K562 (cell line): Measurements from ENCODE around the gene TECPR2.

Experiments
- CHAMP1 ChIP-seq: fragments of 450-650 bp; IDR thresholded peaks from 2 replicates; pipeline ENCODE4 v1.6.1; 2016; ENCODE audit warnings: mild to moderate bottlenecking
- NR3C1 ChIP-seq: sonication (generic); formaldehyde crosslinking; IDR thresholded peaks from 2 replicates; pipeline ENCODE4 v1.8.1; 2022; ENCODE audit warnings: missing genetic modification reagents
- ZNF280B ChIP-seq: fragments of 250-450 bp; sonication (Bioruptor Pico); IDR thresholded peaks from 2 replicates; pipeline ENCODE4 v1.5.1; 2021; ENCODE audit warnings: mild to moderate bottlenecking
- TF ChIP-seq, protein P1 (sequence below), 2 experiments: fragments of 450-650 bp; IDR thresholded peaks; 2 replicates each; pipeline ENCODE4 v1.6.1; 2018; ENCODE audit warnings: mild to moderate bottlenecking in 2 of 2, low read depth in 1 of 2; ENCODE audit not compliant: partially characterized antibody in 2 of 2

GRCh38 chr14:102362545-102363181 lies at the start of gene TECPR2, which contains the start of gene CINP:
- TF ChIP-seq NR3C1 (CRISPR knock-in tag) (no peak), CHAMP1 (no peak), ZNF280B (CRISPR knock-in tag) (no peak)
- TF ChIP-seq, protein P1, sequence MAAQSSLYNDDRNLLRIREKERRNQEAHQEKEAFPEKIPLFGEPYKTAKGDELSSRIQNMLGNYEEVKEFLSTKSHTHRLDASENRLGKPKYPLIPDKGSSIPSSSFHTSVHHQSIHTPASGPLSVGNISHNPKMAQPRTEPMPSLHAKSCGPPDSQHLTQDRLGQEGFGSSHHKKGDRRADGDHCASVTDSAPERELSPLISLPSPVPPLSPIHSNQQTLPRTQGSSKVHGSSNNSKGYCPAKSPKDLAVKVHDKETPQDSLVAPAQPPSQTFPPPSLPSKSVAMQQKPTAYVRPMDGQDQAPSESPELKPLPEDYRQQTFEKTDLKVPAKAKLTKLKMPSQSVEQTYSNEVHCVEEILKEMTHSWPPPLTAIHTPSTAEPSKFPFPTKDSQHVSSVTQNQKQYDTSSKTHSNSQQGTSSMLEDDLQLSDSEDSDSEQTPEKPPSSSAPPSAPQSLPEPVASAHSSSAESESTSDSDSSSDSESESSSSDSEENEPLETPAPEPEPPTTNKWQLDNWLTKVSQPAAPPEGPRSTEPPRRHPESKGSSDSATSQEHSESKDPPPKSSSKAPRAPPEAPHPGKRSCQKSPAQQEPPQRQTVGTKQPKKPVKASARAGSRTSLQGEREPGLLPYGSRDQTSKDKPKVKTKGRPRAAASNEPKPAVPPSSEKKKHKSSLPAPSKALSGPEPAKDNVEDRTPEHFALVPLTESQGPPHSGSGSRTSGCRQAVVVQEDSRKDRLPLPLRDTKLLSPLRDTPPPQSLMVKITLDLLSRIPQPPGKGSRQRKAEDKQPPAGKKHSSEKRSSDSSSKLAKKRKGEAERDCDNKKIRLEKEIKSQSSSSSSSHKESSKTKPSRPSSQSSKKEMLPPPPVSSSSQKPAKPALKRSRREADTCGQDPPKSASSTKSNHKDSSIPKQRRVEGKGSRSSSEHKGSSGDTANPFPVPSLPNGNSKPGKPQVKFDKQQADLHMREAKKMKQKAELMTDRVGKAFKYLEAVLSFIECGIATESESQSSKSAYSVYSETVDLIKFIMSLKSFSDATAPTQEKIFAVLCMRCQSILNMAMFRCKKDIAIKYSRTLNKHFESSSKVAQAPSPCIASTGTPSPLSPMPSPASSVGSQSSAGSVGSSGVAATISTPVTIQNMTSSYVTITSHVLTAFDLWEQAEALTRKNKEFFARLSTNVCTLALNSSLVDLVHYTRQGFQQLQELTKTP (IDR thresholded peaks at IDR 0.05; ENCODE audit: low read depth in 1 of 2, partially characterized antibody in 2 of 2) = no peak
